SIG-M5 (cell line): ENCODE data around the gene BABAM2.
"Not testable (repeated sequence)": the region's sequence is repeated elsewhere in the genome, so short reads cannot be mapped to it uniquely, and the experiment has no call there.

Source experiments
- DNase-seq: peaks from one replicate; lab custom pipeline; 2025; lab: John Stamatoyannopoulos, UW

BABAM2 gene

GRCh38 chr2:28332696-28333095 is 442.2 kb downstream of the BABAM2 start:
- DNase-seq, result no peak

DNA sequence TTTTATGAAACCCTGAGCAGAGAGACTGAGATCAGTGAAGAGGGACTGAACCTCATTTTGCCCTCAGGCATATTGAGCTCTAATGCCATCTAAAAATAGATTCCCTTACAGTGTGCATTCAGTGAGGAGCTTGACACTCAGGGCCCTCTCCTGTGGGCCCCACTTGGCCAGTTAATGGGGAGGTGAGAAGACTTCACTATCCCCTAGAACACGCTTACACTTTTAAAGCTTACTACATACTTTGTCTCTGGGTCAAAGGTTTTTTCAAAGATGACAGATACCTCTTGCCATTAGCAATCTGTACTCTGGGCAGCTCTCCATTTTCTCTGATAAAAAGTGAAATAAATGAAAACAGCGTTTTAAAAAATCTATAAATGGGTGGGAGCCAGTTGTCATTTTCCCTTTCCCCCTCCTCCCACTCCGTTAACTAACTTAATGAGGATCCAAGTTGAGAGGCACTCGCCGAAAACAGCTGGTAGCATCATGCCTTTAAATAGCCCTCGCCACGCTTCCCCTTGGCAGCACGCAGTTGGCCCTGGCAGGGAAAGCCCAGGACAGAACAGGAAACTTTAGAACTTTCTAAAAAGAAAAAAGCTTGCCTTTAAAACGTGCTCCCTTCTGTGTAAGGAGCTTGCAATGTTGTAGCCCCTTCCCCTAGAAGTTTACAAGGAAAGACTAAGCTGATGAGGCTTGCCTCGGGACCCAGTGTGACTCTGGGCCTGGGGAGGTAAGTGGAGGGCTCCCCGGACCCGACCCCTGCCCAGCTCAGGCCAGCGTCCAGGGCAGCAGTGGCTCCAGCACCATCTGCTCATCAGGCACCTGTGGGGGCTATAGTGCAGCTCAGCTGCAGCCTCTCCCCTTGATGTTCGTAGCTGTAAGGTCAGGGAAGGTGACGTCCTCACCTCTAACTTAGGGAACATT is 443.3 kb downstream of the BABAM2 start:
- DNase-seq, result no peak

DNA sequence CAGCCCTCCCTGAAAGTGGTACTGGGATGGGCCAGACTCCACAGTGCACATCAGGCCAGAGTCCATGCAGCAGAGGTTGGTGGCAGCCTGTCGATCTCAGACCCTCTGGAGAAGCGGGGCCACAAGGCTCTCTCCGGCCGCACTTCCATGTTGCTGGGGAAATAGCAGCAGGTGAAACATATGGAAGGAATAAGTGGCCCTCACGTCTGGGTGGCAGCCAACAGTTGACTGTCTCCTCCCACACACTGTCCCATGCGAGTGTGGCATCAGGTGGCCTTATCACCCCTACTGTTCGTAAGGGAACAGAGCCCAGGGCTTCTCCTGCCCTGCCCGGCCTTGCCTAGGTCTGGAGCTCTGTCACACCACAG is 444.0 kb downstream of the BABAM2 start:
- DNase-seq, result no peak

GRCh38 chr2:28335265-28335664 is 444.7 kb downstream of the BABAM2 start:
- not testable (repeated sequence) for DNase-seq

DNA sequence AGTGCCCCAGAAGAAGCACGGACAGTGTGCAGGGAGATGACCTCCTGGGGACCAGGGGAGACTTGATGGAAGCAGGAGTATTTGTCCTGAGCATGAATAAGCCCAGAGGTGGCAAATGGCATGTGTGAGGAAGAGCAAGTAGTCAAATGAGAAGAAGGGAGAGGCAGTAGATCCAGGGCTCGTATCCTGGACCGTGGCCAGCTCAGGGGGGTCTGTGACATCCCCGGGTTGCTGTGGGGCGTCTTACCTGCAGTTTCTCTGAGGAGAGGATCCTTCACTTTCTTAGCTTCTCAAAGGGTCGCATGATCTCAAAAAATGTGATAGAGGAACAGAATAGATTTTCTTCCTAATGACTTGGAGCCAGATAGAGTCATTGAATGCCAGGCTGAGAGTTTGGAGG is 445.1 kb downstream of the BABAM2 start:
- no peak for DNase-seq

- no peak for DNase-seq
These were observed 445.9 kb downstream of the BABAM2 start for GRCh38 chr2:28336264-28336980.

DNA sequence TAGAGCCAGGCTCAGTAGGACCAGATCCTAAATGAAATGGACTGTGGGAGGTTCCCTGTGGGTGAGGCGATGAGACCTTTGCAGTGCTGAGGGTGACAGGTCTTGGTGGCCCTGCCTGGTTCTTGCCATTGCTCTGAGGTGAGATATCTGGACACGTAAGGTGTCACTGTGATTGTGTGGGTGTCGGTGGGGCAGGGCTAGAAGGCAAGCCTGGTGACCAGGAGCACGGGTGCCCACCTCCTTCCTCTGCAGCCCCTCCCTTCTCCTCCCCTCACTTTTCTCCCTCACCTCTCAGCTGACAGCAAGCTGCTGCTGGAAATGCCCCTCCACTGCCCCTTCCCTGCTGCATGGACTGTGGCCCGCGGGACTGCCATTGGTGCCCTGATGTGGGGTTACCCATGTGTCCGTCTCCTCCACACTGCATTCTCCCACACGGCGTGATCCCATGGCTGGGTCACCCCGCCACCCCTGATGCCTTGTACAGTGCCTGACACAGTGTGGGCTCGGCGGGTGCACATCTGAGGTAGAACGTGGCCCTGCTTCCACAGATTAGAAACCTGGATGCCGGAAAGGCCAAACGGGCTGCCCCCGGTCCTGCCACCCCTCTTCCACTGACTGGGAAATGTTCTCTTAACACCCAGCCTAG is 446.6 kb downstream of the BABAM2 start:
- DNase-seq, result no peak

DNA sequence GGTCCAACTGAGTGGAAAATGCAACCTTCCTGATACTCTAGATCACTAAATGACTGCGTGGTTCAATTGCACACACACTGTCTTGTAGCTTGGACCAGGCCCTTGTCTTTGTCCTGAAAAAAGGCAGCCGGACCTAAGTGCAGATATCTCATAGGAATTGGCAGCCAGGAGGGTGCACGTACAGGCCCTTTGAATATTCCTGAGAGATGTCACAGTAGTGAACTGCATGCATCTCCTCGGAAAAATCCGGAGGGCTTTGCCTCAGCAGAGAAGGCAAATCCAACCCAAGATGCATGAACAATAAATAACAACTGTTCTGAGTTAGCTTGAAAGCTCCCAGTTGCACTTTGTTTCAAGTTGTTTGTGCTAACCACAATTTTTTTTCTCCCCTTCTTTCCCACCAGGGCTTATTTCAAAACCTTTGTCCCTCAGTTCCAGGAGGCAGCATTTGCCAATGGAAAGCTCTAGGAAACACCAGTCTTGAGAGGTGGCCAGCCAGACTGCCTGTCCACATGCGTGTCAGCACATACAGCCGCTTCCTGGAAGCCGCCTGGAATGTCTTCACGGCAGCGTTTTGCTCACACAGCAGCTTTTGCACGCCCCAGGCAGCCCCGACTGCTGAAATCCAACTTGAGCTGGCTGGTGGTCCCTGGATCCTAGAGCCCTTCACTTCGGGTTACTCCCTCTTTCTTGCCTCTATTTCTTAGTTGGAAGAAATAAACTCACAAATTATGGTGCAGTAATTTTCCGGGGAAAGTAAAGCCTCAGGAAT is 447.7 kb downstream of the BABAM2 start:
- DNase-seq, result no peak

- no peak for DNase-seq
These were observed 448.3 kb downstream of the BABAM2 start for GRCh38 chr2:28338831-28339321.

DNA sequence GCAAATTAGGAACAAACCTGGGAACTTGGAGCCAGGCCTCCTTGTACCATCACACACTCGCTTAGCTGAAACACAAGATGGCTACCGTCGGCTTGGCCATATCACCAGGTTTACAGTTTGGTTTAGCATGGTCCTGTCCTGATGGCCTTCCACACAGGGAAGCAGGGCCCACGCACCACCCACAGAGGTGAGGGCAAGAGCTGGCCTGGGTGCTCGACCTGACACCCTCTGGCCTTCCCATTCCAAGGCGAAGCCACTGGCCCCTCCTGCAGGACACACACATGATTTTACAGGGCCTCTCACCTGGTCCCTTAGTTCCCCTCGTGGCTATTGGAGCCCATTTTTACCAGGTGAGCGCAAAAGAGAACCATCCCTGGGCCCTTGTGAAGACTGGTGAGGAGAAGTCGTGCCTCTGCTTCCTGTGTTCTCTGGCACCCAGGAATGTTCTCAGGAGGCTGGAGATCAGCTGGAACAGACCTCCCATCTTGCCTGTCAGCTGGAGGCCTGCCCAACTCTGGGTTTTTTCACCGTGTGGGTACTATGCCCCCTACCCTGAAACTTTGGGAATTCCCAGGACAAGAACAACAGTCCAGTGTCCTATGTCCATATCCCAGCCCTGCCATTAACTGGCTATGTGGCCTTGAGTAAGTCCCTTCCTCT is 449.1 kb downstream of the BABAM2 start:
- DNase-seq, result no peak

- no peak for DNase-seq
These were observed 450.0 kb downstream of the BABAM2 start for GRCh38 chr2:28340312-28341202.

GRCh38 chr2:28341208-28341891 is 450.8 kb downstream of the BABAM2 start:
- no peak for DNase-seq

- no peak for DNase-seq
These were observed 451.8 kb downstream of the BABAM2 start for GRCh38 chr2:28342081-28342967.

GRCh38 chr2:28343184-28343942 is 452.8 kb downstream of the BABAM2 start:
- peak; percentile 40 for DNase-seq

GRCh38 chr2:28343971-28344715 is 453.6 kb downstream of the BABAM2 start:
- no peak for DNase-seq

GRCh38 chr2:28344756-28345373 is 454.3 kb downstream of the BABAM2 start:
- DNase-seq, result no peak

GRCh38 chr2:28345619-28346018 is 455.1 kb downstream of the BABAM2 start:
- no peak for DNase-seq
